Measurements from ENCODE around the gene PROB1. TPM values are rescaled to one million over a fixed set of nuclear protein-coding genes. Genes with fewer than 3 reads are reported as not detected.
"Not testable (repeated sequence)": the region's sequence is repeated elsewhere in the genome, so short reads cannot be mapped to it uniquely, and the experiment has no call there.

Gene PROB1
- polyA plus RNA-seq, 12 donors: 12.2 to 61.0 (median 29.0) TPM; not detected in 1

- DNase-seq: no peak
Measured at GRCh38 chr5:139416651-139417050, 21.7 kb upstream of the PROB1 start.

GRCh38 chr5:139415869-139416268 is 21.0 kb upstream of the PROB1 start:
- no peak for DNase-seq

GRCh38 chr5:139415221-139415861 is 20.4 kb upstream of the PROB1 start:
- DNase-seq: no peak

GRCh38 chr5:139414581-139415130 is 19.8 kb upstream of the PROB1 start:
- DNase-seq: no peak

- DNase-seq: no peak
Measured at GRCh38 chr5:139413963-139414362, 19.1 kb upstream of the PROB1 start.

- no peak for DNase-seq
Measured at GRCh38 chr5:139413153-139413552, 18.2 kb upstream of the PROB1 start.

GRCh38 chr5:139410993-139411828 is 16.3 kb upstream of the PROB1 start:
- no peak for DNase-seq

GRCh38 chr5:139410121-139410992 is 15.5 kb upstream of the PROB1 start:
- no peak for DNase-seq

- DNase-seq: not testable (repeated sequence)
Measured at GRCh38 chr5:139409116-139409515, 14.2 kb upstream of the PROB1 start.

GRCh38 chr5:139408191-139408590 is 13.3 kb upstream of the PROB1 start:
- DNase-seq: no peak

- DNase-seq: no peak
Measured at GRCh38 chr5:139407517-139407916, 12.6 kb upstream of the PROB1 start.

- no peak for DNase-seq
Measured at GRCh38 chr5:139406963-139407362, 12.1 kb upstream of the PROB1 start.

GRCh38 chr5:139404484-139404840 is 9.6 kb upstream of the PROB1 start:
- no peak for DNase-seq

- peak; percentile 98 for DNase-seq
Measured at GRCh38 chr5:139403787-139404483, 9.0 kb upstream of the PROB1 start, which contains the start of gene SPATA24. Gene SPATA24, minus strand, starts transcription at chr5:139404089. Its CDS starts 29 bp downstream, at chr5:139404060.

- DNase-seq: no peak
Measured at GRCh38 chr5:139403418-139403786, 8.5 kb upstream of the PROB1 start.

GRCh38 chr5:139402561-139403158 is 7.8 kb upstream of the PROB1 start:
- DNase-seq: no peak

- no peak for DNase-seq
Measured at GRCh38 chr5:139401546-139401945, 6.6 kb upstream of the PROB1 start.

- no peak for DNase-seq
Measured at GRCh38 chr5:139399501-139400121, 4.7 kb upstream of the PROB1 start.

GRCh38 chr5:139397921-139398320 is 3.0 kb upstream of the PROB1 start:
- no peak for DNase-seq

GRCh38 chr5:139396691-139397090 is 1.8 kb upstream of the PROB1 start:
- no peak for DNase-seq
